Osteocyte (in vitro differentiated cells): ENCODE data around the gene ANKRD29. TPM values are rescaled to one million over a fixed set of nuclear protein-coding genes. Genes with fewer than 3 reads are reported as not detected.

ENCODE experiments used
- DNase-seq: peaks from one replicate; pipeline ENCODE4 v3.0.0; 2021; ENCODE audit warnings: mixed read lengths; ENCODE audit not compliant: unreplicated experiment; ENCODE audit errors: extremely low spot score
- H3K27ac Mint-ChIP-seq: one replicate; pipeline ENCODE4 v1.8.0; 2021; ENCODE audit warnings: mild to moderate bottlenecking, mixed read lengths; ENCODE audit not compliant: unreplicated experiment
- H3K27me3 Mint-ChIP-seq: one replicate; pipeline ENCODE4 v1.8.0; 2021; ENCODE audit warnings: mixed read lengths; ENCODE audit not compliant: unreplicated experiment
- H3K36me3 Mint-ChIP-seq: one replicate; pipeline ENCODE4 v1.8.0; 2021; ENCODE audit warnings: mixed read lengths; ENCODE audit not compliant: unreplicated experiment
- H3K4me1 Mint-ChIP-seq: one replicate; pipeline ENCODE4 v1.8.0; 2021; ENCODE audit warnings: mixed read lengths; ENCODE audit not compliant: unreplicated experiment
- H3K4me3 Mint-ChIP-seq: one replicate; pipeline ENCODE4 v1.8.0; 2021; ENCODE audit warnings: mild to moderate bottlenecking, moderate library complexity, mixed read lengths; ENCODE audit not compliant: unreplicated experiment
- H3K9me3 Mint-ChIP-seq: one replicate; pipeline ENCODE4 v1.8.0; 2021; ENCODE audit warnings: mixed read lengths; ENCODE audit not compliant: unreplicated experiment
- total RNA-seq: library from RNA; stranded (reverse); gene quantifications from 2 replicates; pipeline ENCODE4 v1.2.1, GENCODE V29; 2021
- TF ChIP-seq, protein P1 (sequence below): fragments of 200-600 bp; sonication (generic); IDR thresholded peaks from 2 replicates; pipeline ENCODE4 v1.5.0; 2021; ENCODE audit warnings: antibody characterized with exemption, mild to moderate bottlenecking, moderate library complexity

Gene ANKRD29
- total RNA-seq, 1 donor from 2014 or later, result not detected

DNA sequence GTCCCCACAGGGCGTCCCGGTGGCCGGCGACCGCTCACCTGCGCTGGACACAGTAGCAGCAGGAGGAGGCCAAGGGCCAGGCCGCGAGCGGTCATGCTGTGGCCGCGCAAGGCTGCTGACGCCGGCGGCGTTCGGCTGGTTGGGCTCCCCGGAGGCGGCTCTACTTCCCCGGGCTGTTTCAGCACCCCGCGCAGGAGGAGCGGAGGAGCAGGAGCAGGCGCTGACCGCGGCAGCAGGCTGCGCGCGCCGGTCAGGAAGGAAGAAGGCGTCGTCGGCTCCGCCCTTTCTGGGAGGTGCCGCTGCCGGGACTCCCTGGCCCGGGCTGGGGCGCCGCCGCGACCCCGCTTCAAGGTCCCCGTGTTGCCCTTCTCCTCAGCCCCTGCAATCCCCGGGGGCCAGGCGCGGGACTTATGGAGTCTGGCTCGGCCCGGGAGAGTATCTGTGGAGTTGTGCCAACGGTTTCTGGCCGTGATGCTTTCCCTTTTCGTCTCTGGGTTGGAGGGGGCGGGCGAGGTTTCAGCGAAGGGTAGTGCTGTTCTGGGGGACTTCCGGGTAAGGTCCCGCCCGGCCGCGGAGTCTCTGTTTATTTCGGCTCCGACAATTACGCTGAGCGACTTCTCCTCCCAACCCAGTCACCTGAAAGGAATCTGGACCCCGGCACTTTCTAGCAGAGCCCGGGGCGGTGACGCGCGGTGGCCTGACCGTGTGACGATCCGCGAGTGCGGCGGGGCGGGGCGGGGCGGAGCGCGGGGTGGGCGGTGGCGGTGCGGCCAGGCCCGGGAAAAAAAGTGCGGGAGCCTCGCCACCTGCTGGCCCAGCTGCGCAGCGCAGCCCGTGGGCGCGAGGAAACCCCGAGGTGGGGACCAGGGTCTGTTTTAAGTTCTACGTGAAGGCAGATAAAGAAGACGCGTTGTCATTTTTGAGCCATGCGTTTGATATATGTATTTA, 76.2 kb downstream of the ANKRD29 start, which contains the start of gene NPC1:
Gene NPC1, minus strand, starts transcription at position 258 of the 948 bp plus-strand sequence. Its CDS starts 163 bp downstream, at position 95.
- TF ChIP-seq, protein P1, sequence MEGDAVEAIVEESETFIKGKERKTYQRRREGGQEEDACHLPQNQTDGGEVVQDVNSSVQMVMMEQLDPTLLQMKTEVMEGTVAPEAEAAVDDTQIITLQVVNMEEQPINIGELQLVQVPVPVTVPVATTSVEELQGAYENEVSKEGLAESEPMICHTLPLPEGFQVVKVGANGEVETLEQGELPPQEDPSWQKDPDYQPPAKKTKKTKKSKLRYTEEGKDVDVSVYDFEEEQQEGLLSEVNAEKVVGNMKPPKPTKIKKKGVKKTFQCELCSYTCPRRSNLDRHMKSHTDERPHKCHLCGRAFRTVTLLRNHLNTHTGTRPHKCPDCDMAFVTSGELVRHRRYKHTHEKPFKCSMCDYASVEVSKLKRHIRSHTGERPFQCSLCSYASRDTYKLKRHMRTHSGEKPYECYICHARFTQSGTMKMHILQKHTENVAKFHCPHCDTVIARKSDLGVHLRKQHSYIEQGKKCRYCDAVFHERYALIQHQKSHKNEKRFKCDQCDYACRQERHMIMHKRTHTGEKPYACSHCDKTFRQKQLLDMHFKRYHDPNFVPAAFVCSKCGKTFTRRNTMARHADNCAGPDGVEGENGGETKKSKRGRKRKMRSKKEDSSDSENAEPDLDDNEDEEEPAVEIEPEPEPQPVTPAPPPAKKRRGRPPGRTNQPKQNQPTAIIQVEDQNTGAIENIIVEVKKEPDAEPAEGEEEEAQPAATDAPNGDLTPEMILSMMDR, result peak; percentile 97
- Mint-ChIP-seq H3K4me1 (peaks cover 20% of the 10 kb centered on the region), H3K36me3 (no peaks in the 10 kb centered on the region), H3K9me3 (no peaks in the 10 kb centered on the region), H3K27ac (peak within 1 kb of the TSS; percentile 95), H3K4me3 (peak within 1 kb of the TSS; percentile 93), H3K27me3 (no peaks in the 10 kb centered on the region)
- DNase-seq, result peak; percentile 98

DNA sequence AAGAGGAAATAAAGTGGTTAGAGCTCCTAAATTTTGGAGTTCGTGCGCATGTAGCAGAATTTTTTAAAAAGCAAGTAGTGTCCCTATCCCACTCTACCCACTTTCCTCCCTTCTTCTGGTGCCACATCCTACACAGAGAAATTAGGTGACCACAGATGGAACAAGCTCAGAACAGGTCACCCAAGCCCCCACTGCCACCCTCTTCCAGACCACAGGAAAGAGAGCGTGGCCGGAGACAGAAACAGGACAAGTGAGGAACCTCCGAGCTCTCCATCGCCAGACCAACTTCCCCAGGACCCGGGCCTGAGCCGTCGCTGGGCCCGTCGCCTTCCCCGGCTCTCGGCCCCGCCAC, 76.8 kb downstream of the ANKRD29 start:
- H3K4me3 Mint-ChIP-seq, result peak overlapping the region; percentile 93
- no peaks in the 10 kb centered on the region for H3K27me3 Mint-ChIP-seq
- TF ChIP-seq, protein P1, result no peak
- no peaks in the 10 kb centered on the region for H3K36me3 Mint-ChIP-seq
- peak overlapping the region; percentile 95 for H3K27ac Mint-ChIP-seq
- H3K9me3 Mint-ChIP-seq, result no peaks in the 10 kb centered on the region
- peaks cover 22% of the 10 kb centered on the region for H3K4me1 Mint-ChIP-seq
- no peak for DNase-seq

DNA sequence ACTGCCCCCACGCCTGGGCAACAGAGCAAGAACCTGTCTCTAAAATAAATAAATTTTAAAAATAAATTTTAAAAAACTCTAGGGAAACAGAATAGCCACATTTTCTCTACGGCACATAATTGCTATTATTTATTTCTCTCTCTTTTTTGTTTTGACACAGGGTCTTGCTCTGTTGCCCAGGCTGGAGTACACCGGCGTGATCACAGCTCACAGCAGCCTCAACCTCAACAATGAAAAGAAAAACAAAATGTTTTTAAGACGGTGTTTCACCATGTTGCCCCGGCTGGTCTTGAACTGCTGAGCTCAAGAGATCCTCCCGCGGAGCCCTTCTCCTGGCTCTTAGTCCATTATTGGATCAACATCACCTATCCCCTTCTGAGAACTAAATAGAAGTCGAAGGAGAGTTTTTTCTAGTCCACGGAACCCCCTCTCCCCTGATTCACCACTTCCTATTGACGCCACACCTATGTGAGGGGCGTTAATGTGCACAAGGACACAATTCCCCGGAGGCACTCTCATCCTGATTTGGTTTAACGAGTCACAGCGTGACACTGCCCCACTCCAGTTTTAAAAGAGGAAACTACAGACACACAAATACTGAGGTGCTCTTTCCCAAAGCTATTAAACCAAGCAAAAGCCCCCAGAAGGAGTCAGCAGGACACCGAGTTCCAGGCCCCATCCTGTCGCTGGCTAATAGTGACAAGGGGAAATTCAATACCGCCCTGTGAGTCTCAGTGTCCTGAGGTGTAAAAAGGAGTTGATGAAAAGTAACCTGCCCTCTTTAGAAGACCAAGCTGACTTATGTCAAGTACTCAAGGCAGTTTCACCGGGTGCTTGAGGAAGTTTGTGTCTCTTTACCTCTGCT, 77.5 kb downstream of the ANKRD29 start:
- TF ChIP-seq, protein P1, result no peak
- Mint-ChIP-seq H3K4me1 (peaks cover 24% of the 10 kb centered on the region), H3K4me3 (peak overlapping the region; percentile 93)

DNA sequence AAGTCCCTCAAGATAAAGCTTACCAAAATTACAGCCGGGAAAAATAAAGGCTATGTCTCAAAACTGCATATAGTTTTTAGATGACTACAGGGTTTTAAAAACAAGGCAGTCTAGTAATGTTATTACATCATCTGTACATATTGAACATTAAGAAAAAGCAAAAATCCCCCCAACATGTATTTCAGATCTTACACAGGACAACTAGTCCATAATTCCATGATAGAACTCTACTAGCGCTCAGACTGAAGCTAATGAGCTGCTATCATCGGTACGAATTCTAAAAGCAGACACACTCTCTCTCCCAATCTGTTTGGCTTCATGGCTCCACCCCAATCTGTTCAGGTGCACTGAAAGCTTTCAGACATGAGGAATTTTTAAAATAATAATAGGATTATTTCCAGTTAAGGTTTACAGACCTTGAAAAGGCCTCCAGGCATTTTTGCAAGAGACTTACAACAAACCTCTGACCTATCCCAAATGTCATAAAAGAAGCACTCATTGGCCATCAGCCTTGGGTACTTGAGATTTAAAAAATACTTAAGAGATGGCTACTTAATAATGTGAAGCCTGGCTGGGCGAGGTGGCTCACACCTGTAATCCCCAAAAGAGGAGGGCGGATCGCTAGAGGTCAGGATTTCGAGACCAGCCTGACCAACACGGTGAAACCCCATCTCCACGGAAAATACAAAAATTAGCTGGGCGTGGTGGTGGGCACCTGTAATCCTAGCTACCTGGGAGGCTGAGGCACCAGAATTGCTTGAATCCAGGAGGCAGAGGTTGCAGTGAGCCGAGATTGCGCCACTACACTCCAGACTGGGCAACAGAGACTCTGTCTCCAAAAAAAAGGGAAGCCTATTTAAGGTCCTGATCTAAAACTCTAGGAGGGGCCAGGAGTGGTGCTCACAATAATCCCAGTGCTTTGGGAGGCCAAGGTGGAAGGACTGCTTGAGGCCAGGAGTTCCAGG, 78.4 kb downstream of the ANKRD29 start:
- Mint-ChIP-seq H3K27ac (peak overlapping the region; percentile 8), H3K4me1 (peaks cover 25% of the 10 kb centered on the region), H3K36me3 (no peaks in the 10 kb centered on the region), H3K27me3 (no peaks in the 10 kb centered on the region), H3K4me3 (peak overlapping the region; percentile 40), H3K9me3 (no peaks in the 10 kb centered on the region)
- DNase-seq, result no peak
- TF ChIP-seq, protein P1, result no peak

More for the DNA sequence above, 77.5 kb downstream of the ANKRD29 start:
- Mint-ChIP-seq H3K27ac (peak overlapping the region; percentile 95), H3K27me3 (no peaks in the 10 kb centered on the region), H3K36me3 (no peaks in the 10 kb centered on the region), H3K9me3 (no peaks in the 10 kb centered on the region)
- no peak for DNase-seq
